ENCODE results near the gene RASD1. TPM values are rescaled to one million over a fixed set of nuclear protein-coding genes. Genes with fewer than 3 reads are reported as not detected.

Gene RASD1
- total RNA-seq, 3 donors from 2014 or later = 64.0 to 140 (median 75.0) TPM

DNA sequence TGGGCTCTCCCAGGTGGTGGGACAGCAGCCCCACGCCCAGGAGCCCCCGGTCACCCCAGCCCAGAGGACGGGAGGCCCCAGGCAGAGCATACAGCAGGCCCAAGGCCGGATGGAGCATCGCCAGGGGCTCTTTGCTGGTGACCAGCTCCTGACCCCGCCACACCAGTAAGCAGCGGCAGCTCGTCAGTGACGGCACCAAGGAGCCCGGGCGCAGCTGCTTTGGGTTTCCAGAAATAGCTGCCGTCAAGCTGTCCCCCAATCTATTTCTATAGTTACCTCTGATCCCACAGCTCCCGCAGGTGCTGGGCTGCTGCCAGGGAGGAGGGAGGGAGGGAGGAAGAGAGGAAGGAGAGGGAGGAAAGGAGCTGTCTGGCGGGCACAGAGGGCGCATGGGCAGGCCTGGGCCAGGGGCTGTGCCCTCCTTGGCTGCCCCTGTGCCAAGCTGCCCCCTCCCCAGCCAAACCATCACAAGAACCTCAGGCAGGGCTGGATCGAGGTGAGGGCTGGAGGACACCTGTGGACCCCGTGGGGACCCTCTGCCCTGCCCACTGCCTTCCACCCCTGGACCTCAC, 10.8 kb upstream of the RASD1 start:
- DNase-seq (ENCODE audit: low spot score in 2 of 2) = peak in 1 of 2 donors; percentile 50
- peaks cover 0 to 7% of the 10 kb centered on the region in 2 donors for H3K4me1 ChIP-seq
- no peaks in the 10 kb centered on the region for H3K27me3 ChIP-seq
- H3K4me3 ChIP-seq = no peak overlapping the region
- H3K27ac ChIP-seq = peak overlapping the region in 1 of 2 donors; percentile 9
- TF ChIP-seq POLR2AphosphoS5 (IDR thresholded peaks at IDR 0.05) (no peak), POLR2A (IDR thresholded peaks at IDR 0.05) (no peak)
- TF ChIP-seq, protein P1, sequence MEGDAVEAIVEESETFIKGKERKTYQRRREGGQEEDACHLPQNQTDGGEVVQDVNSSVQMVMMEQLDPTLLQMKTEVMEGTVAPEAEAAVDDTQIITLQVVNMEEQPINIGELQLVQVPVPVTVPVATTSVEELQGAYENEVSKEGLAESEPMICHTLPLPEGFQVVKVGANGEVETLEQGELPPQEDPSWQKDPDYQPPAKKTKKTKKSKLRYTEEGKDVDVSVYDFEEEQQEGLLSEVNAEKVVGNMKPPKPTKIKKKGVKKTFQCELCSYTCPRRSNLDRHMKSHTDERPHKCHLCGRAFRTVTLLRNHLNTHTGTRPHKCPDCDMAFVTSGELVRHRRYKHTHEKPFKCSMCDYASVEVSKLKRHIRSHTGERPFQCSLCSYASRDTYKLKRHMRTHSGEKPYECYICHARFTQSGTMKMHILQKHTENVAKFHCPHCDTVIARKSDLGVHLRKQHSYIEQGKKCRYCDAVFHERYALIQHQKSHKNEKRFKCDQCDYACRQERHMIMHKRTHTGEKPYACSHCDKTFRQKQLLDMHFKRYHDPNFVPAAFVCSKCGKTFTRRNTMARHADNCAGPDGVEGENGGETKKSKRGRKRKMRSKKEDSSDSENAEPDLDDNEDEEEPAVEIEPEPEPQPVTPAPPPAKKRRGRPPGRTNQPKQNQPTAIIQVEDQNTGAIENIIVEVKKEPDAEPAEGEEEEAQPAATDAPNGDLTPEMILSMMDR (IDR thresholded peaks at IDR 0.05) = no peak
- intact Hi-C loops (cut with DNase I; ENCODE audit: low total_unique reads) = no loop called here
- H3K9me3 ChIP-seq = no peaks in the 10 kb centered on the region
- no peaks in the 10 kb centered on the region for H3K36me3 ChIP-seq

DNA sequence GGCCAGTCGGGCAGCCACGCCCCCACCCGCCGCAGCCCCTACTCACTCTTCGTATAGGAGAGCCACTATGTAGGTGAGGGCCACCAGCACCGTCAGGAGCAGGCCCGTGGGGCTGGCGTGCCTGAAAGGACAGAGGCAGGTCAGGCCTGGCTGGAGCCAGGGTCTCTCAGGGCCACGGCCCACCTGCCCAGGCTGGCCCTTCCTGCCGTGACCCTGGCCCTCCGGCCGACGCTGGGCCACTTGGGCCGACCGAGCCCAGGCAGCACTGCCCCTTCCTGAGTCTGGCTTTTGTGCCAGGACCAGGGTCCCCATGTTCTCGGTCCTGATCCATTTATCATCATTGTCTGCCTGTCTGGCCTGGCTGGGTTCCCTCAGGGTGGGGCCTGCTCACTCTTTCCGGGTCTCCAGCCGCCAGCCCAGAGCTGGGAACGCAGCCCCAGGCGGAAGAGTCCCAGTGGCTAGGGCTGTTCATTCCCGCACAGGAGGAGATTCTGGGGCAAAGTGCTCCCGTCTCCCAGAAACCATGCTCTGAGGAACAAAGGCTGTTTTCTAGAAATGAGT, 10.1 kb upstream of the RASD1 start:
- Histone ChIP-seq H3K36me3 (no peaks in the 10 kb centered on the region), H3K27ac (peak overlapping the region in 1 of 2 donors; percentile 9)
- peak in 1 of 2 donors; percentile 51 for DNase-seq (ENCODE audit: low spot score in 2 of 2)

DNA sequence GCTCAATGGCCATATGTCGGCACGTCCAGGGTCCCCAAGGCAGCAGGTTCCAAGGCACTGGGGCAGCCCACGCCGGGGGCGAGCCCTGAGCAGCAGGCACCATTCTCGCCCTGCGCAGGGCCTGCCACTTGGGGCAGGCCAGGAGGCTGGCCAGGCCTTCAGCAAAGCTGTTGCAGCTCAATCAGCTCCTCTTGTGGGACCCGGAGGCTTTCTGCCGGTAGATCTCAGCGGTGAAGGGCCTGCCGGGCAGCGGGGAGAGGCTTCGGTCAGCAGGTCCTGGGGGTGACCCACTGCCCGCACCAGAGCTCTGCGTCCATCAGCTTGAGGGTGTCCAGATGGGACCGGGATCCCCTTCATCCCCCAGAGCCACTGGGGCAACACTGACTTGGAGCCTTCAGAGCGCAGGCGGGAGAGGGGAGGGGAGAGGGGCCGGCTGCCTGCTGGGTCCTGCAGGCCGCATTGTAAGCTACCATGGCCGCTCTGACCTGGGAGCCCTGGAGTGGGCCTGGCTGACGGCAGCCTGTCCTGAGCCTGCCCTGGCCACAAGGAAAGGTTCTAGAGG, 9.5 kb upstream of the RASD1 start:
- peak overlapping the region in 1 of 2 donors; percentile 9 for H3K27ac ChIP-seq
- DNase-seq (ENCODE audit: low spot score in 2 of 2) = no peak
- TF ChIP-seq, protein P1 (IDR thresholded peaks at IDR 0.05) = no peak
- TF ChIP-seq POLR2A (IDR thresholded peaks at IDR 0.05) (no peak), POLR2AphosphoS5 (IDR thresholded peaks at IDR 0.05) (no peak)
- no peaks in the 10 kb centered on the region for H3K9me3 ChIP-seq
- no peaks in the 10 kb centered on the region for H3K4me1 ChIP-seq
- intact Hi-C loops (cut with DNase I; ENCODE audit: low total_unique reads) = no loop called here
- H3K36me3 ChIP-seq = no peaks in the 10 kb centered on the region
- H3K27me3 ChIP-seq = no peaks in the 10 kb centered on the region
- no peak overlapping the region for H3K4me3 ChIP-seq

More for the DNA sequence above, 10.1 kb upstream of the RASD1 start:
- intact Hi-C loops (cut with DNase I; ENCODE audit: low total_unique reads) = no loop called here
- Histone ChIP-seq H3K27me3 (no peaks in the 10 kb centered on the region), H3K4me1 (no peaks in the 10 kb centered on the region), H3K4me3 (no peak overlapping the region), H3K9me3 (no peaks in the 10 kb centered on the region)
- no peak for TF ChIP-seq POLR2A (IDR thresholded peaks at IDR 0.05)
- TF ChIP-seq, protein P1 (IDR thresholded peaks at IDR 0.05) = no peak
- TF ChIP-seq POLR2AphosphoS5 (IDR thresholded peaks at IDR 0.05) = no peak

DNA sequence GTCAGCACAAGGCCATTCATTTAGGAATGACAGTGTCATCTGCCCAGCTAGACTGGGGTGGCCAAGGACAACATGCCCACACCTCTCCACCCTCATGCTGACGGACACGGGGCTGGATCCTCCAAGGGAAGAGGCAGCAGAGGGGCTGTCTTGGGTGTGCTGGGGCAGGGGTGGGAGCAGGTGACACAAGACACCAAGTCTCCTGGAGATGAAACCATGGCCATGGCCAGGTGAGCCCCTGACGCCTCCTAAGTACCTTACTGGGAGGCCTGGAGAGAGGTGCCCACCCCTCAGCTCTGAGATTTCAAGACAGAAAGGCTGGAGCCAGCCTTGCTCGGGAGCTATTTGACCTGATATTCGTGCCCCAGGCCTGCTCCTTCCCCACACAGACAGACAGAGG, 9.0 kb upstream of the RASD1 start:
- TF ChIP-seq POLR2AphosphoS5 (IDR thresholded peaks at IDR 0.05) (no peak), POLR2A (IDR thresholded peaks at IDR 0.05) (no peak)
- TF ChIP-seq, protein P1 (IDR thresholded peaks at IDR 0.05) = no peak

More for the DNA sequence above, 9.0 kb upstream of the RASD1 start:
- no peak for DNase-seq (ENCODE audit: low spot score in 2 of 2)
- no peaks in the 10 kb centered on the region for H3K9me3 ChIP-seq
- intact Hi-C loops (cut with DNase I; ENCODE audit: low total_unique reads) = no loop called here
- no peak overlapping the region for H3K27ac ChIP-seq
- no peak overlapping the region for H3K4me3 ChIP-seq
- no peaks in the 10 kb centered on the region for H3K4me1 ChIP-seq
- no peaks in the 10 kb centered on the region for H3K36me3 ChIP-seq
- no peaks in the 10 kb centered on the region for H3K27me3 ChIP-seq
